Pancreas (tissue), 10 donors: ENCODE data around the gene IGF1. TPM values are rescaled to one million over a fixed set of nuclear protein-coding genes. Genes with fewer than 3 reads are reported as not detected.

Source experiments
- ATAC-seq, 4 donors: fragments of 200-7000 bp; cut with Tn5 transposase; one replicate each; pipeline versions ENCODE4 v1.8.0 to v1.9.1; 2020; ENCODE audit warnings: mild to moderate bottlenecking in 4 of 4, moderate library complexity in 4 of 4
- DNase-seq, 6 donors: peaks; one replicate each; pipeline ENCODE4 v3.0.0-alpha.2; 2020
- FAIRE-seq: peaks from 2 replicates; lab custom pipeline; 2012; peaks lifted over from hg19 to GRCh38; lab: Jason Lieb, UNC
- H3K27ac ChIP-seq, 4 donors: fragments of 200-600 bp; sonication (generic); 1 replicate in 3 of 4; 2 replicates in 1 of 4; pipeline versions ENCODE4 v1.5.0 to v1.8.0; 2020
- H3K27me3 ChIP-seq, 4 donors: fragments of 200-600 bp; one replicate each; pipeline ENCODE4 v1.8.0; 2021
- H3K36me3 ChIP-seq, 3 donors: fragments of 200-600 bp; sonication (generic) in 1 of 3; one replicate each; pipeline versions ENCODE4 v1.5.0 to v1.8.0; 2020 to 2021
- H3K4me1 ChIP-seq, 3 donors: fragments of 200-600 bp; one replicate each; pipeline ENCODE4 v1.8.0; 2021
- H3K4me3 ChIP-seq, 4 donors: fragments of 200-600 bp; sonication (generic) in 2 of 4; one replicate each; pipeline versions ENCODE4 v1.5.0 to v1.8.0; 2020 to 2021
- H3K9me3 ChIP-seq, 4 donors: fragments of 200-600 bp; one replicate each; pipeline ENCODE4 v1.8.0; 2021
- WGBS, 2 donors: extraction: QIAGEN DNeasy Blood & Tissue Kit; methylation state at CpG; one replicate each; pipeline ENCODE4 v1.1.7; 2013; 5-methylcytosine and 5-hydroxymethylcytosine counted together
- intact Hi-C, 3 donors: fragments of 100-400 bp; cut with DNase I; formaldehyde crosslinking; loops; one replicate each; pipeline versions ENCODE4 v1.11.1 to v1.14.2; 2022
- polyA plus RNA-seq, 2 donors: library from polyadenylated mRNA; stranded (reverse); fragments of 200-250 nt; gene quantifications; one replicate each; pipeline ENCODE4 v1.2.3, GENCODE V29; 2013
- total RNA-seq, 6 donors: library from RNA; stranded (reverse); fragmentation: NEBNext Ultra II Directional in 4 of 6; extraction: Animal tissue kit (Norgen Biotek cat#: 25700) in 4 of 6; gene quantifications; one replicate each; pipeline versions ENCODE4 v1.2.1 to v1.2.4, GENCODE V29; 2021 to 2023
- TF ChIP-seq, protein P1 (sequence below), 4 donors: fragments of 200-600 bp; sonication (generic) in 3 of 4; IDR thresholded peaks; one replicate each; pipeline versions ENCODE4 v1.5.0 to v1.8.0; 2021; ENCODE audit warnings: antibody characterized with exemption in 4 of 4
- donor health status: healthy with polysubstance abuse.
- donor health status: DM: no; HTN: no; CAD: no; lungs with moderate emphysema.
- donor health status: DM: no; HTN: no; CAD: no.
- donor health status: control.
- donor health status: control.
- donor health status: Bipolar disorder and iron deficiency.
- donor health status: DM: yes; HTN: yes; CAD: no.
- donor health status: DM: no; HTN: no; CAD: no.
- donor health status: DM: no; HTN: no; CAD: no.
- donor health status: DM: yes; HTN: yes; CAD: no.

Gene IGF1
- total and polyA plus RNA-seq, 8 donors, result 1.5 to 23.8 (median 4.6) TPM

DNA sequence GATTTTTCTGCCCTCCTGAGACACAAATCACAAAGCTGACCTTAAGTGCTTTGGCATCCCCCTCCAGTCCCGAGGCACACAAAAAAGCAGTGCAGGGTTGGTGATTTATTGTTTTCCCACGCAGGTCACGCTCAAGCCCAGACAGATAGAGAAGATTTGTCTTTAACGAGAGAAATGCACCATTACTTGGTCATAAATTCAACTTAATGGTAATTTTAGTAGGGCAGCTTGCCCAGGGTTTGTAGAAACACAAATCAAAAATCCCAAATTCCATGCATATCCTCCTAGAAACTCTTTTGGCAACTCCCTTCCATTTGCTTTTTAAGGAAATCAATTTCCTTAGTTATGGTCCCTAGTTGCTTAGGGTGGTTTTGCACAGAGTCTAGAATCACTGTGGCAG lies 132.6 kb downstream of the IGF1 start:
- intact Hi-C loops, result no loop called here

More for the DNA sequence above, 132.6 kb downstream of the IGF1 start:
- H3K27ac ChIP-seq, result no peak overlapping the region
- peaks cover 0 to 11% (median 10%) of the 10 kb centered on the region in 3 donors for H3K4me1 ChIP-seq
- no peak for ATAC-seq
- no peaks in the 10 kb centered on the region for H3K27me3 ChIP-seq
- WGBS, 2 donors, result 72 to 76% methylated on average over 4 of the region's 4 CpGs
- TF ChIP-seq, protein P1, sequence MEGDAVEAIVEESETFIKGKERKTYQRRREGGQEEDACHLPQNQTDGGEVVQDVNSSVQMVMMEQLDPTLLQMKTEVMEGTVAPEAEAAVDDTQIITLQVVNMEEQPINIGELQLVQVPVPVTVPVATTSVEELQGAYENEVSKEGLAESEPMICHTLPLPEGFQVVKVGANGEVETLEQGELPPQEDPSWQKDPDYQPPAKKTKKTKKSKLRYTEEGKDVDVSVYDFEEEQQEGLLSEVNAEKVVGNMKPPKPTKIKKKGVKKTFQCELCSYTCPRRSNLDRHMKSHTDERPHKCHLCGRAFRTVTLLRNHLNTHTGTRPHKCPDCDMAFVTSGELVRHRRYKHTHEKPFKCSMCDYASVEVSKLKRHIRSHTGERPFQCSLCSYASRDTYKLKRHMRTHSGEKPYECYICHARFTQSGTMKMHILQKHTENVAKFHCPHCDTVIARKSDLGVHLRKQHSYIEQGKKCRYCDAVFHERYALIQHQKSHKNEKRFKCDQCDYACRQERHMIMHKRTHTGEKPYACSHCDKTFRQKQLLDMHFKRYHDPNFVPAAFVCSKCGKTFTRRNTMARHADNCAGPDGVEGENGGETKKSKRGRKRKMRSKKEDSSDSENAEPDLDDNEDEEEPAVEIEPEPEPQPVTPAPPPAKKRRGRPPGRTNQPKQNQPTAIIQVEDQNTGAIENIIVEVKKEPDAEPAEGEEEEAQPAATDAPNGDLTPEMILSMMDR (IDR thresholded peaks at IDR 0.05), result no peak
- H3K9me3 ChIP-seq, result no peaks in the 10 kb centered on the region
- H3K4me3 ChIP-seq, result no peak overlapping the region
- no peaks in the 10 kb centered on the region for H3K36me3 ChIP-seq
- FAIRE-seq, result no peak
- DNase-seq, result no peak
